Activated CD8-positive, alpha-beta memory T cell treated with anti-CD3 and anti-CD28 coated beads for 24 hours (primary cell): ENCODE measurements around the gene GSAP.

Experiments
- DNase-seq: peaks from one replicate; pipeline ENCODE4 v3.0.0-alpha.2; 2020

The GSAP gene

GRCh38 chr7:77406421-77406820 is 9.7 kb downstream of the GSAP start:
- no peak for DNase-seq

- no peak for DNase-seq
Observed at GRCh38 chr7:77404641-77405040, 11.5 kb downstream of the GSAP start.

DNA sequence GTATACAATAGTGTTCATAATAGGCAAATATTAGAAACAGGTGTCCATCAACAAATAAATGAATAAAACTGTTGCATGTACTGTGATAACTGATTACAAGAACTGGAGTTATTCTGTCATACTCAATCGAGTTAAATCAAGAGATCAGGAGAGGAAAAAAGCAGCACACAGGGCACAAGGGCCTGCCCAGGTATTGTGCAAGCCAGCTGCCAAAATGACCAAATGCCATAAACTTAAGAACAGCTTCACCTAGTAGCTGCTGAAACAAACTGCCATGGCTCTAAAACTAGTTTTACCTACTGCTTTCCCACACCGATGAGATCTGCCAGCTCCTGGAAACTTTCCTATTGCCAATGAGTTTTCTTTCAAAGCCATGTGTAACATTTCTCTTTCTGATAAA is 12.2 kb downstream of the GSAP start:
- DNase-seq: no peak

DNA sequence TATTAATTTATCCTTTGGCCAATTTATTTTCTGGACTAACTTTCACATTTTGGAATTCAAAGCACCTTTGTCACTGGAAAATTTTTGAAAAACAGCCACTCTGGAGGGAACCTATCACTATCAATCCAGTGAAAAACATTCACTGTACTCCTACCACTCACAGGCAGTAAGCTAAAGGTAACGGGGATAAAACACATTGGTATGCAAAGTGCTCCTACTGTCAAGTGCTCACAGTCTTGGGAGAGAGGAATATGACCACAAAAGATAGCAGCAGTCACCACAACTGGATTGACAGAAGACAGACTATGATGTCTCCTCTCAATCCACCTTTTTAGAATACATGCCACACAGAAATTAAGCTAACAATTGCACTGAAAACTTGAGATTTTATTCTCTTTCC is 13.3 kb downstream of the GSAP start:
- no peak for DNase-seq

DNA sequence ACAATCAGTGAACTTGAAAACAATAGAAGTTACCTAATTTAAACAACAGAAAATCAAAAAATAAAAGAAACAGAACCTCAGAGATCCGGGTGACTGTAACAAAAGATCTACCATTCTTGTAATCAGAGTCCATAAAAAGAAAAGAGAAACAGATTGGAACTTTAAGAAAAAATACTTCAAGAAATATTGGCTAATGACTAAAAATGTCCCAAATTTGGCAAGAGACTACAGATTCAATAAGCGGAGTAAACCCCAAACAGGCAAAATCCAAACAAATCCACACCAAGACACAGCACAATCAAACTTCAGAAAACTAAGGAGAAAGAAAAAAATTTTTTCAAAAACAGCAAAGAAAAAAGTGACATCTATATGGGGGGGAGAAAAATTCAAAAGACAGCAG is 15.1 kb downstream of the GSAP start:
- DNase-seq: no peak

GRCh38 chr7:77399816-77400215 is 16.3 kb downstream of the GSAP start:
- no peak for DNase-seq

DNA sequence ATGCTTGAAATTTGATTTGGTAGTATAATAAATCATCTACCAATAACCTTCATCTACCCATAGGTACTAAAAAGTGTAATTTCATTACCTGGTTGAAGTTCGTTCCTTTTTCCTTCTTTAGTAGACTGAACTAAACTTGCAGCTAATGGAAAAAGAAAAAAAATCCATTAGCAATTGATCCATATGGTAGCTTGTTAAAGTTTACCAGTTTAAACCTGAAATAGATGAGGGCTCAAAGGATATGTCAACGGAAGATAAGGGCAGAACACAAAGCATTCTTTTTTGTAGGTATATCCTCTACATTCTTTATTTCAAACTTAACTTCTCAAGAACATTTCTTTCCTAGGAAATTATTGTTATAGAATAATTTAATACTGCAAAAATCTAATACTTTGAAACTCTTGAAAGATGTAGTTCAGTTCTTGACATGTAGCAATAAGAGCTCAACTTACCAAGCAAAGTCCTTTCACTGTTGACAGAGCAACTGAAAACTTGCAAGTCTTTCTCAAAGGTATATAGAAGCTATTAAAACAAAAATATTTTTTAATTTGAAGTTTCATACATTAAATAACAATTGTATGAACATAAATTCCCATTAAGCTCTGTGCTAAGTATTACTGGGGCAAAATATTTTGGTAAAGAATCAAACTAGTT is 19.1 kb downstream of the GSAP start:
- DNase-seq: no peak

DNA sequence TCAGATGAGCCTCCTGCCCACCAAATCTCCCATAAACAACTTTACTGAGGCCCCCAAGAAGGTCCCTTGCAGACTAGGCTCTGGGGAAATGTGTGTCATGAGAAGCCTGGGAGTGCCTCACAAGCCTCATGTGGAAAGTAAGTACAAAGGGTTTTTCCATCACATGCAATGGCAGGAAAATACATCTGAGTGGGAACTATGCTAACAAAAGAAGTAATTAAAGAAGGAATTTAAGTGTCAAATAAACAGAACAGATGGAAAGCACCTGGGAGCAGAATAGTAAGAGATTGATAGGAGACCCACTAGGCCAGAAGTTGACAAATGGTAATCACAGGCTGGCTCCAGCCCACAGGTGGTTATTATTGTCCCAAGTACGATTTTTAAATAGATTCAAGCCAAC is 20.5 kb downstream of the GSAP start:
- no peak for DNase-seq

GRCh38 chr7:77393954-77394353 is 22.2 kb downstream of the GSAP start:
- no peak for DNase-seq

- DNase-seq: no peak
Observed at GRCh38 chr7:77393261-77393660, 22.9 kb downstream of the GSAP start.

DNA sequence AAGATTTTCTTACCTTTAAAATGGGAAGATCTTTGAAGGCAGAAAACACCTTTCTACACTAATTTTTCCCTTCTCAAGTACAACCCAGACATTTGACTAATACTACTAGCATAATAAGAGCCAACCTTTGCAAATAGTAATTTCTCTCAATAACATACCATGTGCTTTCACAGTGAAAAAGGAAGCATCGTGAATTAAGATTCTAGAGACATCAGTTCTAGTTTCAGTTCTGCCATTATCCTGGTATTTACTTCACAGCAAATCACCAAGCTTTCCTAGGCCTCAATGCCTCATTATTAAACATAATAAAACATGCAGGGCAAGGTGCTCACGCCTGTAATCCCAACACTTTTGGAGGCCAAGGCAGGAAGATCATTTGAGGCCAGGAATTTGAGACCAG is 24.9 kb downstream of the GSAP start:
- no peak for DNase-seq

DNA sequence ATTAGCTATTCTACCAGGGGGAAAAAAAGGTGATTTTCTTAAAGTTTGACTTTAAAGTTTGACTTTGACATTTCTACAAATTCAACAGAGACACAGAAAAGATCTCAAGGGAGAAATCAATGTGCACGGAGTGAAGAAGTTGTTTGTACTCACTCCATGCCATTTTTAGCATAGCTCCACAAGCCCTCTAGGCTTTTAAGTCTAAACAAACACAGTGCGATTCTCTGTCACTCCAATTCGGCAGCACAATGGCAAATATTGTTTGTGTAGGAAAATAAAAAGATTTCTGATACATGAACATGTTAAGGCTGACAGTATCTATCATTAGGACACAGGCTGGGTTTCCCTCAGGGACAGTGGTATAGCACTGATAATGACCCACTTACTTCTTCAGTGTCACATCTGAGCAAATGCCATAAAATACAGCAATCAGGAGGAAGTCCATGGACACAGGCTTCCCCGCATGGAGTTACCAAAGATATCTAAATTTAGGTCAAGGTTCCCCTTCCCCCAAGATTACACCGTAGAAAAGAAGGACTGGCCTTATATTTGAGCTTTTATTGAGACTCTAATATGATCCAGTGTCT is 28.0 kb downstream of the GSAP start:
- DNase-seq: no peak

DNA sequence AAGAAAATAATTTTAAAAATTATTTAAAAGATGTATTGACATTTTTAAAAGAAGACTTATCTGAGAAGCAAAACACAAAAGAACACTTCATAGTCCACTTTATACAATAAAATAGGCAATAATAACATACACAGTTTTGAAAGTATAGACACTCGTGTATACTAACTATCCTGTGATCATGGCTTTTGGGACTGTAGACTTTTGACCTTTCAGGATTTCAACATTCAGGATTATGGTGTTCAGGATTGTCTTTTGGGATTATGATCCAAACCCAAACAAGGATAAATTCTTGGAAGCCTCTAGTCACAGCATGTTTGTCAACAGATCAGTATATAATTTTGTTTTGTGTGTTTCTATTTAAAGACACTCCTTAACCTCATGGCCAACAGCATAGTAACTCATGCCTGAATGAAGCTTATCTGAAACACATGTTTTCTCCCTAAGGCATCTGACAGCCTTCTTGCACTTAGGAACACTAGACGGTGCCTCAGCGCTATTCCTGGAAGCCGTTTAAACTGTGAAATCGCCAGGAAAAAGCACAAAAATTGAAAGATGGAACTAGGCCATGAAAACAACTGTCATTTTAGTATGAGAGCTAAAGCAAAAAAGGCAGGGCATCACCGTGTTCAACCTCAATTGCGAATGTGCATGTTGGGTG is 29.9 kb downstream of the GSAP start:
- DNase-seq: no peak

GRCh38 chr7:77383333-77383740 is 32.8 kb downstream of the GSAP start:
- no peak for DNase-seq

GRCh38 chr7:77382532-77382931 is 33.6 kb downstream of the GSAP start:
- DNase-seq: no peak

- no peak for DNase-seq
Observed at GRCh38 chr7:77378584-77378983, 37.6 kb downstream of the GSAP start.

GRCh38 chr7:77370606-77371005 is 45.5 kb downstream of the GSAP start:
- DNase-seq: no peak

- no peak for DNase-seq
Observed at GRCh38 chr7:77368974-77369373, 47.2 kb downstream of the GSAP start.

- no peak for DNase-seq
Observed at GRCh38 chr7:77367976-77368375, 48.2 kb downstream of the GSAP start.

DNA sequence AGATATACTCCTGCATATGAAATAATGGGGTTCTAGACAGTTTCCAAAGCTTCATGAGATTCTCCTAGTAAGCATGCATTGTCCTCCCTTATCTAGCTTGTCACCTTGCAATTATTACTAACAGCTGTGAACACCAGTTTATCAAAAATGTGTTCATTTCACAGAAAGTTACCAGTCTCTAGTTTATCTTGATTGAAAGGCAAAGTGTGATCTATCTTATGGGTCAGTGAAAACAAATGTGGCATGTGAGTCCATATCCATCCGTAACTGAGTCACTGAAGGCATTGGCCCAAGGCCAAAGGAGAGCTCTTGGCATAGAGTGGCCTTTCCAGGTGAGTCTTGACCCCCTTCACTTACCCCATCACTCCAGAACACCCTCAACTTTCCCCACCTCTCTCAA is 53.2 kb downstream of the GSAP start:
- DNase-seq: no peak

- no peak for DNase-seq
Observed at GRCh38 chr7:77360969-77361368, 55.2 kb downstream of the GSAP start.

DNA sequence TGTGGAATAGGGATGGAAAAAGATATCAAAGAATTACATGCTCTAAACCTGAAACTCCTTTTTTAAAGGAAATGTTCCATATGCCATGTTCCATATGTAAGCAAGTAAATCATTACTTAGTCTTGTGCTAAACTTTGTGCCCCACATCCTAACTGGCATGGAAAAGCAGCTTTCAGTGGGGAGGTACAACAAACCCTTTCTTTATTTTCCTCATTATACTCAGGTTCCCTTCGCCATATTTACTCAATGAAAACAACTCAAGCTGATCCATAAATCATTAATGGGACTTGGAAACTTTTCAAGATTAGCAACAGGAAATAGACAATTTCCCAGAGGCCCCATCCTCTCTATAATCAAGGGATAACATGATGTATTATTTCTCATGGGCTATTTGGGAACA is 56.0 kb downstream of the GSAP start:
- DNase-seq: no peak

GRCh38 chr7:77359599-77359998 is 56.5 kb downstream of the GSAP start:
- DNase-seq: no peak

DNA sequence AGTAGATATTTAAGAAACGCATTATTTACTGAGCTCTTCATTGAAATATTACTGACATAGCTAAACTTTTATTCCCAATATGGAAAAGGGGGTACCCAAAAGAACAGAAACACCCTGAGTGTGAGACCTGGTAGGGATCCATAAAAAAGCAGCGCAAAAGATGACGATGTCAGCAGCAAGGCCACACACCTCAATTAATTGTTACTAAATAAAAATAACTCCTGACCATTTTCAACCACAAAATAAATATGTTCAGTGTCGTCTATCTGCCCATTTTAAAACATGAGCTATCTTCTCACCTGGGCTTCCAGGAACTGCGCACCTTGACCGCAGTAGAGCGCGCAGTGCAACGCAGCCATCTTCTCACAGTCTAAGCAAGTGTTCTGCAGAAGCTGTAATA is 61.2 kb downstream of the GSAP start:
- no peak for DNase-seq

GRCh38 chr7:77354484-77354883 is 61.7 kb downstream of the GSAP start:
- no peak for DNase-seq
